Measurements from ENCODE around the gene CACNA1B.
"Not testable (repeated sequence)": the region's sequence is repeated elsewhere in the genome, so short reads cannot be mapped to it uniquely, and the experiment has no call there.

CACNA1B gene

GRCh38 chr9:138123086-138123485 lies 245.5 kb downstream of the CACNA1B start:
- H3F3A ChIP-seq (ENCODE audit: insufficient read depth, low read length), result no peaks in the 10 kb centered on the region
- H3K36me3 ChIP-seq (replicated peaks; ENCODE audit: insufficient read depth, low read length), result no peaks in the 10 kb centered on the region
- no peak overlapping the region for H3K4me2 ChIP-seq (ENCODE audit: low read depth, low read length)
- H3K27me3 ChIP-seq (replicated peaks; ENCODE audit: insufficient read depth, low read length), result peaks cover 58% of the 10 kb centered on the region
- H3K9me3 ChIP-seq (replicated peaks; ENCODE audit: insufficient read depth, low read length), result no peaks in the 10 kb centered on the region
- H4K20me1 ChIP-seq (ENCODE audit: insufficient read depth, low read length), result no peaks in the 10 kb centered on the region
- DNase-seq, result no peak
- no peak overlapping the region for H3K27ac ChIP-seq (ENCODE audit: low read length)
- no peak overlapping the region for H3K4me3 ChIP-seq (ENCODE audit: low read length)
- TF ChIP-seq CTCF (IDR thresholded peaks at IDR 0.05; ENCODE audit: low read length) (no peak), EZH2phosphoT487 (IDR thresholded peaks at IDR 0.05; ENCODE audit: low read length) (no peak), EZH2 (optimal IDR thresholded peaks at IDR 0.05; ENCODE audit: low read depth, low read length) (no peak)
- no peak overlapping the region for H2AFZ ChIP-seq (ENCODE audit: low read length)
- no peaks in the 10 kb centered on the region for H3K4me1 ChIP-seq (ENCODE audit: low read length)
- no peak overlapping the region for H3K9ac ChIP-seq (ENCODE audit: low read length)
- no peaks in the 10 kb centered on the region for H3K79me2 ChIP-seq (ENCODE audit: low read length)
- H3K9me2 ChIP-seq (replicated peaks; ENCODE audit: insufficient read depth, low read length), result no peaks in the 10 kb centered on the region

- not testable (repeated sequence) for H3K9me3 ChIP-seq (replicated peaks; ENCODE audit: insufficient read depth, low read length); H3K36me3 ChIP-seq (replicated peaks; ENCODE audit: insufficient read depth, low read length); H3K9me2 ChIP-seq (replicated peaks; ENCODE audit: insufficient read depth, low read length); H3K27ac ChIP-seq (ENCODE audit: low read length); H4K20me1 ChIP-seq (ENCODE audit: insufficient read depth, low read length); H3K9ac ChIP-seq (ENCODE audit: low read length); H2AFZ ChIP-seq (ENCODE audit: low read length); H3F3A ChIP-seq (ENCODE audit: insufficient read depth, low read length); H3K4me1 ChIP-seq (ENCODE audit: low read length); H3K4me2 ChIP-seq (ENCODE audit: low read depth, low read length); H3K79me2 ChIP-seq (ENCODE audit: low read length); H3K4me3 ChIP-seq (ENCODE audit: low read length)
- DNase-seq, result peak; percentile 18
- peak; percentile 33 for TF ChIP-seq CTCF (IDR thresholded peaks at IDR 0.05; ENCODE audit: low read length)
- H3K27me3 ChIP-seq (replicated peaks; ENCODE audit: insufficient read depth, low read length), result peaks cover 37% of the 10 kb centered on the region
Measured at GRCh38 chr9:138126090-138126857, 248.7 kb downstream of the CACNA1B start.

GRCh38 chr9:138126858-138127584 lies 249.4 kb downstream of the CACNA1B start:
- H3K36me3 ChIP-seq (replicated peaks; ENCODE audit: insufficient read depth, low read length); H4K20me1 ChIP-seq (ENCODE audit: insufficient read depth, low read length); H3K4me2 ChIP-seq (ENCODE audit: low read depth, low read length); H3K27ac ChIP-seq (ENCODE audit: low read length); H3K9me2 ChIP-seq (replicated peaks; ENCODE audit: insufficient read depth, low read length); H3F3A ChIP-seq (ENCODE audit: insufficient read depth, low read length); H2AFZ ChIP-seq (ENCODE audit: low read length); H3K4me1 ChIP-seq (ENCODE audit: low read length); H3K4me3 ChIP-seq (ENCODE audit: low read length); H3K9me3 ChIP-seq (replicated peaks; ENCODE audit: insufficient read depth, low read length); DNase-seq; H3K9ac ChIP-seq (ENCODE audit: low read length); H3K79me2 ChIP-seq (ENCODE audit: low read length): not testable (repeated sequence)
- peaks cover 30% of the 10 kb centered on the region for H3K27me3 ChIP-seq (replicated peaks; ENCODE audit: insufficient read depth, low read length)

GRCh38 chr9:138128027-138128426 lies 250.4 kb downstream of the CACNA1B start:
- not testable (repeated sequence) for H3K9me2 ChIP-seq (replicated peaks; ENCODE audit: insufficient read depth, low read length)

GRCh38 chr9:138129318-138129717 lies 251.7 kb downstream of the CACNA1B start:
- H3K27ac ChIP-seq (ENCODE audit: low read length); H3F3A ChIP-seq (ENCODE audit: insufficient read depth, low read length); H3K4me1 ChIP-seq (ENCODE audit: low read length); H3K79me2 ChIP-seq (ENCODE audit: low read length); H3K9me2 ChIP-seq (replicated peaks; ENCODE audit: insufficient read depth, low read length); H3K27me3 ChIP-seq (replicated peaks; ENCODE audit: insufficient read depth, low read length); H3K4me3 ChIP-seq (ENCODE audit: low read length); DNase-seq; H3K36me3 ChIP-seq (replicated peaks; ENCODE audit: insufficient read depth, low read length); H3K9ac ChIP-seq (ENCODE audit: low read length); H3K4me2 ChIP-seq (ENCODE audit: low read depth, low read length); H3K9me3 ChIP-seq (replicated peaks; ENCODE audit: insufficient read depth, low read length); H4K20me1 ChIP-seq (ENCODE audit: insufficient read depth, low read length); H2AFZ ChIP-seq (ENCODE audit: low read length): not testable (repeated sequence)

More at GRCh38 chr9:138128027-138128426, 250.4 kb downstream of the CACNA1B start:
- not testable (repeated sequence) for H3K4me2 ChIP-seq (ENCODE audit: low read depth, low read length); H3K27ac ChIP-seq (ENCODE audit: low read length); H2AFZ ChIP-seq (ENCODE audit: low read length); H3F3A ChIP-seq (ENCODE audit: insufficient read depth, low read length); H3K4me3 ChIP-seq (ENCODE audit: low read length); H3K79me2 ChIP-seq (ENCODE audit: low read length); H3K36me3 ChIP-seq (replicated peaks; ENCODE audit: insufficient read depth, low read length); DNase-seq; H3K9me3 ChIP-seq (replicated peaks; ENCODE audit: insufficient read depth, low read length); H3K9ac ChIP-seq (ENCODE audit: low read length); H4K20me1 ChIP-seq (ENCODE audit: insufficient read depth, low read length); H3K4me1 ChIP-seq (ENCODE audit: low read length)
- peaks cover 20% of the 10 kb centered on the region for H3K27me3 ChIP-seq (replicated peaks; ENCODE audit: insufficient read depth, low read length)

- not testable (repeated sequence) for H3K4me1 ChIP-seq (ENCODE audit: low read length); H2AFZ ChIP-seq (ENCODE audit: low read length); DNase-seq; H3K27me3 ChIP-seq (replicated peaks; ENCODE audit: insufficient read depth, low read length); H3K9me3 ChIP-seq (replicated peaks; ENCODE audit: insufficient read depth, low read length); H3K9me2 ChIP-seq (replicated peaks; ENCODE audit: insufficient read depth, low read length); H3K36me3 ChIP-seq (replicated peaks; ENCODE audit: insufficient read depth, low read length); H3K79me2 ChIP-seq (ENCODE audit: low read length); H3K9ac ChIP-seq (ENCODE audit: low read length); H3K27ac ChIP-seq (ENCODE audit: low read length); H4K20me1 ChIP-seq (ENCODE audit: insufficient read depth, low read length); H3K4me3 ChIP-seq (ENCODE audit: low read length); H3F3A ChIP-seq (ENCODE audit: insufficient read depth, low read length); H3K4me2 ChIP-seq (ENCODE audit: low read depth, low read length)
Measured at GRCh38 chr9:138132946-138133705, 255.5 kb downstream of the CACNA1B start.
